Smooth muscle cell (in vitro differentiated cells): ENCODE measurements around the gene TFCP2. TPM values are rescaled to one million over a fixed set of nuclear protein-coding genes. Genes with fewer than 3 reads are reported as not detected.

Source experiments
- DNase-seq: peaks from one replicate; lab custom pipeline; 2025; ENCODE audit not compliant: unreplicated experiment; lab: John Stamatoyannopoulos, UW
- H2AFZ ChIP-seq: fragments of 200-600 bp; sonication (generic); 2 replicates; pipeline ENCODE4 v1.6.0; 2016; ENCODE audit warnings: antibody characterized with exemption, low read depth, mild to moderate bottlenecking
- H3F3A ChIP-seq: fragments of 200-600 bp; sonication (generic); 2 replicates; pipeline ENCODE4 v1.6.0; 2017; ENCODE audit warnings: antibody characterized with exemption, low read depth
- H3K27ac ChIP-seq: fragments of 200-600 bp; sonication (generic); 2 replicates; pipeline ENCODE4 v1.5.1; 2016; ENCODE audit warnings: low read depth, mild to moderate bottlenecking
- H3K27me3 ChIP-seq: fragments of 200-600 bp; sonication (generic); 2 replicates; pipeline ENCODE4 v1.6.1; 2016; ENCODE audit warnings: low read depth, mild to moderate bottlenecking
- H3K36me3 ChIP-seq: fragments of 200-600 bp; sonication (generic); 2 replicates; pipeline ENCODE4 v1.5.1; 2016; ENCODE audit warnings: low read depth
- H3K4me1 ChIP-seq: fragments of 200-600 bp; sonication (generic); 2 replicates; pipeline ENCODE4 v1.5.1; 2016; ENCODE audit warnings: low read depth
- H3K4me2 ChIP-seq: fragments of 200-600 bp; sonication (generic); 2 replicates; pipeline ENCODE4 v1.6.0; 2016; ENCODE audit warnings: mild to moderate bottlenecking
- H3K4me3 ChIP-seq: fragments of 200-600 bp; sonication (generic); 2 replicates; pipeline ENCODE4 v1.5.1; 2016; ENCODE audit warnings: mild to moderate bottlenecking
- H3K79me2 ChIP-seq: fragments of 200-600 bp; sonication (generic); 2 replicates; pipeline ENCODE4 v1.6.0; 2016; ENCODE audit warnings: low read depth, mild to moderate bottlenecking
- H3K9ac ChIP-seq: fragments of 200-600 bp; sonication (generic); 2 replicates; pipeline ENCODE4 v1.6.0; 2016; ENCODE audit warnings: low read depth
- H3K9me3 ChIP-seq: fragments of 200-600 bp; sonication (generic); replicated peaks from 2 replicates; pipeline ENCODE4 v1.5.1; 2016; ENCODE audit warnings: low read depth
- H4K20me1 ChIP-seq: fragments of 200-600 bp; sonication (generic); 2 replicates; pipeline ENCODE4 v1.6.0; 2016; ENCODE audit warnings: low read depth
- CTCF ChIP-seq: fragments of 200-600 bp; sonication (generic); IDR thresholded peaks from 2 replicates; pipeline ENCODE4 v1.5.1; 2017; ENCODE audit warnings: borderline replicate concordance, mild to moderate bottlenecking, antibody characterized with exemption; ENCODE audit not compliant: insufficient read depth, poor library complexity, severe bottlenecking
- WGBS: methylation state at CpG from one replicate; pipeline ENCODE4 v1.1.7; 2016; ENCODE audit warnings: low lambda C conversion rate; 5-methylcytosine and 5-hydroxymethylcytosine counted together
- polyA plus RNA-seq: library from polyadenylated mRNA; unstranded; fragments of >200 nt; fragmentation: Nextera tagmentation; extraction: Ambion mirVana; gene quantifications from 2 replicates; pipeline ENCODE4 v1.2.1, GENCODE V29; 2016
- total RNA-seq: library from RNA; depleted of rRNA; stranded (reverse); fragments of >200 nt; gene quantifications from 2 replicates; pipeline ENCODE4 v1.2.3, GENCODE V29; 2014

The TFCP2 gene
- total and polyA plus RNA-seq, 2 experiments from 2014 or later: 12.4 to 16.2 TPM

GRCh38 chr12:51076236-51076930 lies 96.6 kb downstream of the TFCP2 start:
- no peak overlapping the region for H2AFZ ChIP-seq
- no peak overlapping the region for H3K9ac ChIP-seq
- WGBS: 55% methylated on average over 10 of the region's 10 CpGs
- H3K4me3 ChIP-seq: no peak overlapping the region
- H3K27me3 ChIP-seq: no peaks in the 10 kb centered on the region
- H3K79me2 ChIP-seq: peaks cover 77% of the 10 kb centered on the region
- no peaks in the 10 kb centered on the region for H3K36me3 ChIP-seq
- H3K9me3 ChIP-seq: no peaks in the 10 kb centered on the region
- peaks cover 67% of the 10 kb centered on the region for H4K20me1 ChIP-seq
- no peak for TF ChIP-seq CTCF
- peak overlapping the region; percentile 49 for H3K27ac ChIP-seq
- H3F3A ChIP-seq: peaks cover 3% of the 10 kb centered on the region
- peaks cover 13% of the 10 kb centered on the region for H3K4me1 ChIP-seq
- DNase-seq: no peak
- H3K4me2 ChIP-seq: peak overlapping the region; percentile 44

GRCh38 chr12:51075390-51075789 lies 97.5 kb downstream of the TFCP2 start:
- Histone ChIP-seq H3K4me2 (no peak overlapping the region), H3K36me3 (no peaks in the 10 kb centered on the region), H2AFZ (no peak overlapping the region), H3K4me3 (no peak overlapping the region), H3K27ac (peak overlapping the region; percentile 49), H3K27me3 (no peaks in the 10 kb centered on the region), H3K9me3 (no peaks in the 10 kb centered on the region), H3F3A (peaks cover 11% of the 10 kb centered on the region), H4K20me1 (peaks cover 57% of the 10 kb centered on the region), H3K9ac (no peak overlapping the region), H3K4me1 (peaks cover 7% of the 10 kb centered on the region), H3K79me2 (peaks cover 67% of the 10 kb centered on the region)
- no peak for DNase-seq
- 91% methylated on average over 5 of the region's 5 CpGs for WGBS
- no peak for TF ChIP-seq CTCF

GRCh38 chr12:51071663-51072062 lies 101.3 kb downstream of the TFCP2 start:
- H3K9ac ChIP-seq: no peak overlapping the region

More at GRCh38 chr12:51071663-51072062, 101.3 kb downstream of the TFCP2 start:
- 95% methylated on average over 2 of the region's 2 CpGs for WGBS
- no peak for TF ChIP-seq CTCF
- H4K20me1 ChIP-seq: peaks cover 32% of the 10 kb centered on the region
- no peak overlapping the region for H3K4me2 ChIP-seq
- H3K27ac ChIP-seq: peak overlapping the region; percentile 9
- H3K79me2 ChIP-seq: peaks cover 40% of the 10 kb centered on the region
- no peaks in the 10 kb centered on the region for H3K27me3 ChIP-seq
- no peak overlapping the region for H2AFZ ChIP-seq
- H3K9me3 ChIP-seq: no peaks in the 10 kb centered on the region
- DNase-seq: no peak
- peaks cover 7% of the 10 kb centered on the region for H3K36me3 ChIP-seq
- H3K4me3 ChIP-seq: no peak overlapping the region
- no peaks in the 10 kb centered on the region for H3K4me1 ChIP-seq
- peaks cover 13% of the 10 kb centered on the region for H3F3A ChIP-seq
